HG03439 (cell line): Measurements from ENCODE around the gene SLC5A10.

Experiments
- ATAC-seq: cut with Tn5 transposase; IDR thresholded peaks from one replicate; pipeline ENCODE4 v1.9.1; 2021; ENCODE audit warnings: mild to moderate bottlenecking, moderate library complexity; ENCODE audit not compliant: unreplicated experiment

SLC5A10 gene

GRCh38 chr17:18981335-18981641, 29.3 kb downstream of the SLC5A10 start:
- no peak for ATAC-seq

- no peak for ATAC-seq
These were observed 29.9 kb downstream of the SLC5A10 start for GRCh38 chr17:18981642-18982424.

GRCh38 chr17:18984273-18985114, 32.5 kb downstream of the SLC5A10 start:
- no peak for ATAC-seq

- no peak for ATAC-seq
These were observed 33.5 kb downstream of the SLC5A10 start for GRCh38 chr17:18985475-18985874.

- ATAC-seq, result no peak
These were observed 34.7 kb downstream of the SLC5A10 start for GRCh38 chr17:18986541-18987229.

- no peak for ATAC-seq
These were observed 35.3 kb downstream of the SLC5A10 start for GRCh38 chr17:18987230-18987610.

- ATAC-seq, result no peak
These were observed 36.0 kb downstream of the SLC5A10 start for GRCh38 chr17:18987862-18988545.

- ATAC-seq, result no peak
These were observed 36.7 kb downstream of the SLC5A10 start for GRCh38 chr17:18988546-18989173.

GRCh38 chr17:18990331-18990730, 38.4 kb downstream of the SLC5A10 start:
- ATAC-seq, result no peak

- ATAC-seq, result no peak
These were observed 39.8 kb downstream of the SLC5A10 start for GRCh38 chr17:18991531-18992315.

- ATAC-seq, result no peak
These were observed 40.6 kb downstream of the SLC5A10 start for GRCh38 chr17:18992454-18993130.

GRCh38 chr17:18993905-18994526, 42.1 kb downstream of the SLC5A10 start:
- no peak for ATAC-seq

- ATAC-seq, result no peak
These were observed 42.7 kb downstream of the SLC5A10 start for GRCh38 chr17:18994631-18995030.

- ATAC-seq, result no peak
These were observed 43.3 kb downstream of the SLC5A10 start for GRCh38 chr17:18995220-18995619.

- ATAC-seq, result no peak
These were observed 44.5 kb downstream of the SLC5A10 start for GRCh38 chr17:18996458-18996857.

GRCh38 chr17:18997650-18998196, 45.8 kb downstream of the SLC5A10 start:
- ATAC-seq, result no peak

GRCh38 chr17:18999394-18999793, 47.4 kb downstream of the SLC5A10 start:
- ATAC-seq, result no peak

- no peak for ATAC-seq
These were observed 47.9 kb downstream of the SLC5A10 start for GRCh38 chr17:18999911-19000310.
